ENCODE data around the gene ITGB6. TPM values are rescaled to one million over a fixed set of nuclear protein-coding genes. Genes with fewer than 3 reads are reported as not detected.

ITGB6 gene
- total RNA-seq, 1 donor from 2014 or later, result not detected

GRCh38 chr2:160076914-160077313, 123.2 kb downstream of the ITGB6 start:
- Mint-ChIP-seq H3K27ac (no peak overlapping the region), H3K27me3 (ENCODE audit: insufficient read depth, low read depth) (peaks cover 2% of the 10 kb centered on the region), H3K9me3 (peaks cover 5% of the 10 kb centered on the region), H3K4me1 (peaks cover 7% of the 10 kb centered on the region), H3K36me3 (no peaks in the 10 kb centered on the region), H3K4me3 (no peak overlapping the region)
- no peak overlapping the region for H2AFZ ChIP-seq (replicated peaks)
- no peaks in the 10 kb centered on the region for H3K36me3 ChIP-seq
- DNase-seq (ENCODE audit: low spot score), result no peak
- no peak overlapping the region for H3K4me3 ChIP-seq
- TF ChIP-seq EZH2phosphoT487 (IDR thresholded peaks at IDR 0.05) (no peak), EZH2 (IDR thresholded peaks at IDR 0.05) (no peak), CTCF (IDR thresholded peaks at IDR 0.05) (no peak)
- H3K79me2 ChIP-seq (ENCODE audit: low read depth), result no peaks in the 10 kb centered on the region
- no peak overlapping the region for H3K9ac ChIP-seq
- H3K27ac ChIP-seq, result no peak overlapping the region
- no peaks in the 10 kb centered on the region for H3K4me1 ChIP-seq
- no peaks in the 10 kb centered on the region for H3K9me3 ChIP-seq (ENCODE audit: low read depth)
- H3F3A ChIP-seq (ENCODE audit: low read depth), result no peaks in the 10 kb centered on the region
- H4K20me1 ChIP-seq (ENCODE audit: low read depth), result no peaks in the 10 kb centered on the region
- no peaks in the 10 kb centered on the region for H3K27me3 ChIP-seq
- no peak overlapping the region for H3K4me2 ChIP-seq

GRCh38 chr2:160076241-160076640, 123.8 kb downstream of the ITGB6 start:
- DNase-seq (ENCODE audit: low spot score), result no peak
- Histone ChIP-seq H2AFZ (replicated peaks) (no peak overlapping the region), H3K4me3 (no peak overlapping the region), H3K9ac (no peak overlapping the region), H4K20me1 (ENCODE audit: low read depth) (no peaks in the 10 kb centered on the region), H3K4me2 (no peak overlapping the region), H3K36me3 (no peaks in the 10 kb centered on the region), H3F3A (ENCODE audit: low read depth) (no peaks in the 10 kb centered on the region), H3K27me3 (no peaks in the 10 kb centered on the region), H3K4me1 (no peaks in the 10 kb centered on the region), H3K79me2 (ENCODE audit: low read depth) (no peaks in the 10 kb centered on the region), H3K27ac (no peak overlapping the region), H3K9me3 (ENCODE audit: low read depth) (no peaks in the 10 kb centered on the region)
- H3K27me3 Mint-ChIP-seq (ENCODE audit: insufficient read depth, low read depth), result peaks cover 2% of the 10 kb centered on the region
- H3K27ac Mint-ChIP-seq, result no peak overlapping the region
- H3K9me3 Mint-ChIP-seq, result peaks cover 8% of the 10 kb centered on the region
- H3K4me1 Mint-ChIP-seq, result peaks cover 7% of the 10 kb centered on the region
- no peaks in the 10 kb centered on the region for H3K36me3 Mint-ChIP-seq
- H3K4me3 Mint-ChIP-seq, result no peak overlapping the region
- TF ChIP-seq EZH2phosphoT487 (IDR thresholded peaks at IDR 0.05) (no peak), CTCF (IDR thresholded peaks at IDR 0.05) (no peak), EZH2 (IDR thresholded peaks at IDR 0.05) (no peak)

DNA sequence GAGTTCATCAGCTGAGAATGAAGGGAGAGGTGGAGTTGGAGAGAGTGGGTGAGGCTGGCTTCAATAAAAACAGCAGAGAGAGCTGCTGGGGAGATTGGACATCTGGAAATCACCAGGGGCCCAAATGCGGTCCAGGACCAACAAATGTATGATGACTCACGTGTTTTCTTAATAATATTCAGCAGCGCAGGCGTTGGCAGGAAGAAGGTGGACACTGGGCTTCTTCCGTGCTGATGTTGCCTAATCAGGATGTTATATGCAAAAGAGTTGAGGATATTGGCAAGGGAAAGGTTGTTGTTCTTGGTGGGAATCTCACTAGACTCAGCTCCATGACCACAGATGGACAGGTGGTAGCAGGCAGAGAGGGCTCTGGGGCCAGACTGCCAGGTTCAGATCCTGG, 124.9 kb downstream of the ITGB6 start:
- H3K27ac Mint-ChIP-seq, result no peak overlapping the region

More for the DNA sequence above, 124.9 kb downstream of the ITGB6 start:
- no peak overlapping the region for H3K9ac ChIP-seq
- no peak for DNase-seq (ENCODE audit: low spot score)
- H3K9me3 ChIP-seq (ENCODE audit: low read depth), result peaks cover 4% of the 10 kb centered on the region
- no peaks in the 10 kb centered on the region for H3K36me3 Mint-ChIP-seq
- H4K20me1 ChIP-seq (ENCODE audit: low read depth), result no peaks in the 10 kb centered on the region
- no peaks in the 10 kb centered on the region for H3K36me3 ChIP-seq
- TF ChIP-seq EZH2 (IDR thresholded peaks at IDR 0.05) (no peak), CTCF (IDR thresholded peaks at IDR 0.05) (no peak), EZH2phosphoT487 (IDR thresholded peaks at IDR 0.05) (no peak)
- no peaks in the 10 kb centered on the region for H3K79me2 ChIP-seq (ENCODE audit: low read depth)
- H2AFZ ChIP-seq (replicated peaks), result no peak overlapping the region
- no peak overlapping the region for H3K4me3 Mint-ChIP-seq
- H3K4me3 ChIP-seq, result no peak overlapping the region
- H3K4me2 ChIP-seq, result no peak overlapping the region
- H3F3A ChIP-seq (ENCODE audit: low read depth), result no peaks in the 10 kb centered on the region
- peaks cover 7% of the 10 kb centered on the region for H3K4me1 Mint-ChIP-seq
- H3K4me1 ChIP-seq, result no peaks in the 10 kb centered on the region
- H3K27me3 ChIP-seq, result no peaks in the 10 kb centered on the region
- H3K27me3 Mint-ChIP-seq (ENCODE audit: insufficient read depth, low read depth), result no peaks in the 10 kb centered on the region
- peaks cover 10% of the 10 kb centered on the region for H3K9me3 Mint-ChIP-seq
- H3K27ac ChIP-seq, result no peak overlapping the region

Data from neural progenitor cell (in vitro differentiated cells).